Measurements from ENCODE around the gene RADIL. TPM values are rescaled to one million over a fixed set of nuclear protein-coding genes. Genes with fewer than 3 reads are reported as not detected.

Gene RADIL
- 0.58 and 1.6 TPM in 2 replicates for total RNA-seq

GRCh38 chr7:4883372-4884144 lies at the start of gene RADIL:
RADIL (minus strand) TSS chr7:4883716; CDS start chr7:4878139, 5,577 bp downstream.

GRCh38 chr7:4861673-4862072 lies 21.8 kb downstream of the RADIL start, which contains the start of gene PAPOLB:
PAPOLB (minus strand) TSS chr7:4862030; CDS start chr7:4861810, 220 bp downstream.

GRCh38 chr7:4775250-4775847 lies 108.2 kb downstream of the RADIL start, which contains the start of gene AP5Z1:
AP5Z1 (plus strand) TSS chr7:4775623; CDS start chr7:4775716, 93 bp downstream.

Other genes with a start within 250 kb of the RADIL start
- 23.4 and 28.7 TPM in 2 replicates for gene FOXK1, start 201.4 kb downstream of the RADIL start, total RNA-seq
- 22.5 and 32.3 TPM in 2 replicates for gene AP5Z1, start 108.1 kb downstream of the RADIL start, total RNA-seq
- gene PAPOLB, start 21.7 kb downstream of the RADIL start, total RNA-seq: under 0.01 TPM in 1 of 2 replicates, not detected in the other
- not detected in 2 replicates for gene MMD2, start 75.5 kb upstream of the RADIL start, total RNA-seq
- gene RBAK, start 162.1 kb upstream of the RADIL start, total RNA-seq: 2.0 and 2.8 TPM in 2 replicates